22Rv1 (cell line): ENCODE results near the gene CAV3.
A peak's percentile ranks its signal among the peaks of the same experiment; 100 is the strongest.

Source experiments
- CTCF ChIP-seq: fragments of 450-650 bp; IDR thresholded peaks from 2 replicates; pipeline ENCODE4 v1.5.1; 2017; ENCODE audit warnings: mild to moderate bottlenecking
- ZFX ChIP-seq: fragments of 450-650 bp; IDR thresholded peaks from 2 replicates; pipeline ENCODE4 v1.6.1; 2017; ENCODE audit warnings: antibody characterized with exemption, borderline replicate concordance

- TF ChIP-seq CTCF (peak; percentile 99), ZFX (no peak)
Measured at GRCh38 chr3:8769088-8769822, 35.7 kb downstream of the CAV3 start, which contains the start of gene OXTR.
